Activated naive CD4-positive, alpha-beta T cell treated with anti-CD3 and anti-CD28 coated beads for 36 hours (primary cell): Measurements from ENCODE around the gene CRYBA4. TPM values are rescaled to one million over a fixed set of nuclear protein-coding genes. Genes with fewer than 3 reads are reported as not detected.

Experiments
- CTCF ChIA-PET: fragments of 350-600 bp; sonication (Branson Sonifier 250); formaldehyde crosslinking; loops from one replicate; lab custom pipeline; 2021; ENCODE audit warnings: antibody characterized with exemption; lab: Charles Lee
- DNase-seq: peaks from one replicate; pipeline ENCODE4 v3.0.0-alpha.2; 2020
- H3K27ac Mint-ChIP-seq: one replicate; pipeline ENCODE4 v1.8.0; 2021; ENCODE audit warnings: mild to moderate bottlenecking, mixed read lengths
- H3K27me3 Mint-ChIP-seq: one replicate; pipeline ENCODE4 v1.8.0; 2021; ENCODE audit warnings: low read depth, mixed read lengths
- H3K36me3 Mint-ChIP-seq: one replicate; pipeline ENCODE4 v1.8.0; 2021; ENCODE audit warnings: low read depth, mixed read lengths
- H3K4me1 Mint-ChIP-seq: one replicate; pipeline ENCODE4 v1.8.0; 2021; ENCODE audit warnings: low read depth, mixed read lengths
- H3K4me3 Mint-ChIP-seq: one replicate; pipeline ENCODE4 v1.8.0; 2021; ENCODE audit warnings: mild to moderate bottlenecking, moderate library complexity, mixed read lengths
- H3K9me3 Mint-ChIP-seq: one replicate; pipeline ENCODE4 v1.8.0; 2021; ENCODE audit warnings: mixed read lengths
- intact Hi-C: fragments of 100-400 bp; cut with micrococcal nuclease; formaldehyde crosslinking; loops from one replicate; pipeline ENCODE4 v1.15.1; 2023
- total RNA-seq, 2 experiments: library from RNA; stranded (reverse); gene quantifications; one replicate each; pipeline ENCODE4 v1.2.3, GENCODE V29; 2021

The CRYBA4 gene
- total RNA-seq, 2 experiments from 2014 or later: not detected

DNA sequence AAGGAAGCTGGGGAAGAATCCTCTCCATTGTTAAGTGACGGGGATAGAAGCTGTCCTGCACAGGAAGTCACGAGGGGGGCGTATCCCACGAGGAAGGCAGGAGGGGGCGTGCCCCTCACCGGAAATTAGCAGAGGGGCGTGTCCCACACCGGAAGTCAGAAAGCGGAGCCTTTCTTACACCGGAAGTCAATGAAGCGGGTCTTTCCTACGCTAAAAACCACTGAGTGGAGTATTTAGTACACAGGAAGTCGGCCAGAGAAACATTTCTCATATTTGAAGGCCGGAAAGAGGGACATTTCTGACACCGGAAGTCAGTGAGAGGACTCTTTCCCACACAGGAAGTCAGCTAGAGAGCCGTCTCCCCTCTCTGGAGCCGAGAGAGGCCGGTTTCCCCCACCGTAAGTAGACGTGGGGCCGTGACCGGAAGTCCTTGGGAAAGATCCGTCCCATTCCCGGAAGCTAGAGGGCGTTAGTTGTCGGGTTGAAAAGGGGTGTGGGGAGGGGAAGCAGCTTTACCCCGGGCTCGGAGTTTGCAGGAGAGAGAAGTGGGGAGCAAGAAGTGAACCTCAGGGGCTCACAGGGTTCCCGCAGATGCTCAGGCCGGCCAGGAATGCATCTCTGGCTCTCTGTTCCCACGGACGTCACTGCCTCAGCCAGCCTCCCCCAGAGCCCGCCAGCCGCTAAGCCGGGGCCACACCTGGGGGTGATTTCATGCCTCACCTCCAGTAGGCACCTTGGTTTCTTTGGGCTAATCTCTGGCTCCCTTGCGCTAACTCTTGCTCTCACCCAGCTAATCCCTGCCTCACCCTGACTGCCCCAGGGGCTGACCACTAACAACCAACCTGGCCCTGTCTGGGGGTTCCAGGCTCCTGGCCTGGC is 51.1 kb downstream of the CRYBA4 start:
- CTCF ChIA-PET: interaction anchor here (0.6 to 2.2 kb wide), 6 partner anchors 22 to 217 kb away, joined by 3 to 5 read pairs (median 3); partner anchors contain the start of genes HPS4, SRRD and TFIP11
- intact Hi-C loops: loop anchor here (1.0 to 10.0 kb wide), 8 partner anchors 15 to 1132 kb away; partner anchors contain the start of genes MN1, TFIP11 and TPST2
- Mint-ChIP-seq H3K27me3 (no peaks in the 10 kb centered on the region), H3K4me3 (peak overlapping the region; percentile 95), H3K4me1 (peaks cover 71% of the 10 kb centered on the region), H3K27ac (peak overlapping the region; percentile 100), H3K9me3 (no peaks in the 10 kb centered on the region), H3K36me3 (peaks cover 31% of the 10 kb centered on the region)
- DNase-seq: peak; percentile 98

DNA sequence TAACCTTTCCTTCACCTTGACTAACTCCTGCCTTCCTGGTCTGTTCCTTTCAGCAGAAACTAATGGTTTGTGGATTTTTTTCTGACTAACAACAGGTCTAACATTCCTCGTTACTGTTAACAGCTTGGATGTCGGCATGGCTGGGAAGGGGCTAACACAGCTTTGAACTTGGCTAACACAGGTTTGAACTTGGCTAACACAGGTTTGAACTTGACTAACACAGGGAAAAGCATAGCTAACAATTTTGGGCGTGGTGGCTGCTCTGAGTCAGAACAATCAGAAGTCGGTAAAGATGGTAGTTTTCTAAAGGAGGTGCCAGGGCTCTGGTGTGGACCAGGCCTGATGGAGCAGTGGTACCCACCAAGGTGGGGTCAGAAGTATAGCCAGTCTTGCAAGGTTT is 51.7 kb downstream of the CRYBA4 start:
- intact Hi-C loops: loop anchor here (2.0 to 10.0 kb wide), 2 partner anchors 379 to 1131 kb away; partner anchors contain the start of gene MN1
- Mint-ChIP-seq H3K4me3 (peak overlapping the region; percentile 95), H3K4me1 (peaks cover 77% of the 10 kb centered on the region), H3K9me3 (no peaks in the 10 kb centered on the region), H3K36me3 (peaks cover 31% of the 10 kb centered on the region), H3K27ac (peak overlapping the region; percentile 100), H3K27me3 (no peaks in the 10 kb centered on the region)
- peak; percentile 76 for DNase-seq
- CTCF ChIA-PET: interaction anchor here (0.6 to 2.2 kb wide), 4 partner anchors 32 to 189 kb away, joined by 3 to 5 read pairs (median 3); partner anchors contain the start of genes SRRD and TFIP11

DNA sequence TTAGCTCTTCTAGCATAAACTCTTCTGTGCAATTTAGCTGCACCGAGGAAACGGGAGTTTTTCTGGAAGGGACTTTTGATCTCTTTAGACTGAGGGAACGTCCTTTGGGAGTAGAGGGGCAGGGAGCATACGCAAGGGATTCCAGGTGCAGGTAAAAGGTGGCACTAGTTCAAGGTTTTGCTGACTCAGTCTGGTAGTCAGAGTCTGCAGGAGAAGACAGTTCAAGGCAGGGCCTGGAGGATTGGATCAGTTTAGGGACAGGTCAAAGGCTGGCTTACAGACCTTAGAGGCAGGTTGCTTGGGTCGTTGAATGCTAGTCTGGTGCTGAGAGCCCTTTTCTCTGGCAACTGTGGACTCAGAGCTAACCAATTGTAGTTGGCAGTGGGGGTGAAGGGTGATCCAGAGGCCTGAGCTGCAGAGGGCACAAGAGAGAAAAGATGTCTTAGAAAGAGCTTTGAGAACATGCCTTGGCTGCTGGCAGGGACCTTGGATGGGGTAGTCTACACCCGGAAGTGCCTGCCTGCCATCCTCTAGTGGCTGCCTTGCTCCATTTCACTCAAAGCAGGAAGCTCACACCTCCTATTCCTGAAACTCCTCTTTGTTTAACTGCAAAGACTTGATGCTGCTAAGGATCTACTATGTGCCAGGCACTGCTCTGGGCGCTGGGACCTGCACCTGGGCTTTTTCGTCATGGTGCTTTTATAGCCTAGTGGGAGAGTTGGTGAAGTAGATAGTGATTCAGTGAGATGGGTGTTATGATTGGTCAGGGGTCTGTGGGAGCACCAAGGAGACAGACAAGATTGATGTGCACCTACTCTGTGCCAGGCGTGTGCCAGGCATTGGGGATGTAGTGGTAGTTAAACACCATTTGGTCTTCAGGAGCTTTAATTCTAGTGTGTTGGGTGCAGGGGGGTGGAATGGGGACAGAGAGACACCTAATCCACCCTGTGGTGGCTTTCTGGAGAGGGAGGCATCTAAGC is 52.7 kb downstream of the CRYBA4 start:
- no peaks in the 10 kb centered on the region for H3K27me3 Mint-ChIP-seq

DNA sequence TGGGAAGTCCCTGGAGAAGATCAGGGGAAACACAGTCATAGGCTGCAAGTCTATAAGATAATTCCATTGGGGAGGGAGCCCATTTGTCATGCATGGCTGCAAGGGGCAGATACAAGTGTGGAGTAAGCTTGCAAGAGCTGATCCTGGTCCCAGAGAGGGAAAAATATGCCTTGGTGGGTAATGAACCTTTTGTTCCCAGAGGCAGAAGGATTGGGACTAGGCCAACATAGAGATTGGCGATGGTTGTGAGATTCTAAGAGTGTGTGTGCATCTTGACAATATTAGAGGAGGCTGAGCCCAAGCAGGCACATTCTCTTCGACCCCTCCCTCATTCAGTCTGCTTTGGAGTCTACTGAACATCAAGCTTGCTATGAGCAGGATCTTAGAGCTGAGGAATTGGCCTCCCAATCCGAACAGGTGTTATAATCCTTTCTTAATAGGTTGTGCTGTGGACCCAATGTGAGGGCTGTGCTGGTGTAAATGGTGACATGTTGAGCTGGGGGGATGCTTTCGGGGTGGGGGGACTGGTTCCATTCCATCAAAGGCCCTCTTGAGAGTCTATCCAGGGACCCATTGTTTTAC is 54.0 kb downstream of the CRYBA4 start:
- Mint-ChIP-seq H3K9me3 (no peaks in the 10 kb centered on the region), H3K27me3 (no peaks in the 10 kb centered on the region), H3K36me3 (peaks cover 22% of the 10 kb centered on the region), H3K27ac (peak overlapping the region; percentile 100), H3K4me3 (peak overlapping the region; percentile 95), H3K4me1 (peaks cover 71% of the 10 kb centered on the region)
- CTCF ChIA-PET: interaction anchor here (0.6 kb wide), 1 partner anchor 1129 kb away, joined by 5 read pairs; no protein-coding TSS in a partner anchor
- no peak for DNase-seq
- intact Hi-C loops: loop anchor here (5.0 to 10.0 kb wide), 2 partner anchors 1129 to 1332 kb away; partner anchors contain the start of gene MN1

More for the DNA sequence above, 52.7 kb downstream of the CRYBA4 start:
- Mint-ChIP-seq H3K4me1 (peaks cover 76% of the 10 kb centered on the region), H3K27ac (peak overlapping the region; percentile 100), H3K36me3 (peaks cover 24% of the 10 kb centered on the region), H3K9me3 (no peaks in the 10 kb centered on the region), H3K4me3 (peak overlapping the region; percentile 95)
- DNase-seq: peak; percentile 52
- CTCF ChIA-PET: interaction anchor here (0.5 to 2.2 kb wide), 8 partner anchors 14 to 1345 kb away, joined by 3 to 5 read pairs (median 3); partner anchors contain the start of gene SRRD
- intact Hi-C loops: loop anchor here (5.0 to 10.0 kb wide), 2 partner anchors 1130 to 1333 kb away; partner anchors contain the start of gene MN1

DNA sequence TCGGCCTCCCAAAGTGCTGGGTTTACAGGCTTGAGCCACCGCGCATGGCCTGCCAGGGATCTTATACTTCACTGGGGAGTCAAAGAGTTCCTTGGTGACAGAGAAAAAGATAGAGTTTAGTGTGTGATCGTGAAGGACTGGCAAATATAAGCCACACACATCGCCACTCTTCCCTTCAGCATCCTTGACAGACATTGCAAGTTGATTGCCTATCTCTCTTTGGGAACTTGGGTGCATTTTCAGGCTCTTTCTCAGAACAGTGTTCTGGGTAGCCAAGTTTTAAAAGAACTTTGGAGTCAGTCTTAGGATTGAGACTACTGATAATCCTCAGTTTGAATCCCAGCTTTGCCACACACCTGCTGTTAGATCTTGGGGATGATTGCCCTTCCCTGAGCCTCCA is 55.5 kb downstream of the CRYBA4 start:
- Mint-ChIP-seq H3K36me3 (peaks cover 36% of the 10 kb centered on the region), H3K4me3 (no peak overlapping the region), H3K4me1 (peaks cover 57% of the 10 kb centered on the region), H3K27me3 (no peaks in the 10 kb centered on the region), H3K9me3 (no peaks in the 10 kb centered on the region), H3K27ac (no peak overlapping the region)
- CTCF ChIA-PET: no interaction called here
- intact Hi-C loops: loop anchor here (5.0 to 10.0 kb wide), 2 partner anchors 1128 to 1330 kb away; partner anchors contain the start of gene MN1
- no peak for DNase-seq

DNA sequence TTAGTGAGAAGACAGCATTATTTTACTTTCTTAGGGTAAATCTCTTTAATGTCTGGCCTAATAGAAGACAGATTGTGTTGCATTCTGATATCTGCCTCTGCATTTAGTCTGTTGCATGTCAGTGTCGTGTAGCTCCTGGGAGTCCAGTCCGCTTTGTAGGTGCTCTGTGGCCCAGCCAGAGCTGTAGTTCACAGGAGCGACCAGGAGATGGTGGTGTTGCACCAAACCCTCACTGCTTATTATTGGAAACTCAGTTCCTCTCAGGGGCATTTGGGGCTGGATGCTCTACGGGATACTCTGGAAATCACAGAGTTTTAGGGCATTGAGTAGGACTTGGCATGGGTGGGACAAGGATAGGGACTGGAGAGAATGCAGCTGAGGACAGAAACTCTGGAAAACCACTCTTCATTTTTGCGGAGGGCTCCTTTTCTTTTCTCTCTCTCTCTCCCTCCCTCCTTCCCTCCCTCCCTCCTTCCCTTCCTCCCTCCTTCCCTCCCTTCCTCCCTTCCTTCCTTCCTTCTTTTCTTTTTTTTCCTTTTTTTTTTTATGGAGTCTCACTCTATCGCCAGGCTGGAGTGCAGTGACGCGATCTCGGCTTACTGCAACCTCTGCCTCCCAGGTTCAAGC is 57.4 kb downstream of the CRYBA4 start:
- peaks cover 40% of the 10 kb centered on the region for H3K36me3 Mint-ChIP-seq
- no peaks in the 10 kb centered on the region for H3K9me3 Mint-ChIP-seq
- H3K4me3 Mint-ChIP-seq: no peak overlapping the region
- H3K27me3 Mint-ChIP-seq: no peaks in the 10 kb centered on the region
- no peak overlapping the region for H3K27ac Mint-ChIP-seq
- intact Hi-C loops: loop anchor here (5.0 to 10.0 kb wide), 2 partner anchors 1126 to 1328 kb away; partner anchors contain the start of gene MN1
- peaks cover 58% of the 10 kb centered on the region for H3K4me1 Mint-ChIP-seq
- CTCF ChIA-PET: interaction anchor here (0.6 to 2.6 kb wide), 15 partner anchors 12 to 1264 kb away, joined by 3 to 14 read pairs (median 3); partner anchors contain the start of genes HPS4, SRRD and TFIP11
- peak; percentile 87 for DNase-seq

Other genes with a start within 250 kb of the CRYBA4 start
- 1 to 10 TPM; 4.4 to 4.7 TPM for gene ASPHD2, start 192.7 kb upstream of the CRYBA4 start, total RNA-seq
- gene HPS4, start 138.2 kb upstream of the CRYBA4 start, total RNA-seq: 10 to 100 TPM; 48.0 to 51.5 TPM
- 10 to 100 TPM; 20.8 to 21.6 TPM for gene SRRD, start 138.1 kb upstream of the CRYBA4 start, total RNA-seq
- 10 to 100 TPM; 33.3 to 34.4 TPM for gene TFIP11, start 109.5 kb upstream of the CRYBA4 start, total RNA-seq
- 10 to 100 TPM; 21.0 to 21.9 TPM for gene TPST2, start 31.8 kb upstream of the CRYBA4 start, total RNA-seq
- gene CRYBB1, start 3.9 kb upstream of the CRYBA4 start, total RNA-seq: not detected
- gene MIAT, start 35.6 kb downstream of the CRYBA4 start, total RNA-seq: 10 to 100 TPM; 51.8 to 51.9 TPM